GM12878 (cell line): Measurements from ENCODE around the gene MAIP1. TPM values are rescaled to one million over a fixed set of nuclear protein-coding genes. Genes with fewer than 3 reads are reported as not detected.
"Not testable (repeated sequence)": the region's sequence is repeated elsewhere in the genome, so short reads cannot be mapped to it uniquely, and the experiment has no call there.

ENCODE experiments used
- ATAC-seq: fragments of 200-7000 bp; cut with Tn5 transposase; 3 replicates; pipeline ENCODE4 v1.9.1; 2020; ENCODE audit warnings: mild to moderate bottlenecking, moderate library complexity
- BruUV-seq: library from RNA; stranded (reverse); fragments of 400-500 nt; replicated peaks from 2 replicates; lab custom pipeline; 2021; lab: Mats Ljungman, UMichigan
- CTCF ChIA-PET: fragments of 300-600 bp; sonication (Branson Sonifier 250); formaldehyde crosslinking; extraction: SDS; loops from one replicate; lab custom pipeline; 2021; ENCODE audit warnings: inconsistent platforms; lab: Yijun Ruan, JAX
- POLR2A ChIA-PET: fragments of 350-600 bp; formaldehyde crosslinking; extraction: SDS; loops from one replicate; lab custom pipeline; 2021; ENCODE audit warnings: inconsistent platforms; lab: Charles Lee
- RAD21 ChIA-PET: fragments of 300-600 bp; sonication (Branson Sonifier 250); formaldehyde crosslinking; loops from one replicate; lab custom pipeline; 2023; ENCODE audit warnings: antibody characterized with exemption; ENCODE audit not compliant: unreplicated experiment; lab: Charles Lee
- SMC1A ChIA-PET: fragments of 300-600 bp; sonication (Branson Sonifier 250); formaldehyde crosslinking; loops from one replicate; lab custom pipeline; 2023; ENCODE audit not compliant: unreplicated experiment, uncharacterized antibody; lab: Charles Lee
- DNase-seq: peaks from one replicate; pipeline ENCODE4 v3.0.0-alpha.2; 2011; ENCODE audit warnings: low read depth, low spot score
- FAIRE-seq: peaks from 3 replicates; lab custom pipeline; 2011; peaks lifted over from hg19 to GRCh38; lab: Jason Lieb, UNC
- H2AFZ ChIP-seq: 2 replicates; pipeline ENCODE4 v1.6.0; 2011; ENCODE audit warnings: low read depth, low read length, control low read depth; ENCODE audit not compliant: control insufficient read depth
- H3K27ac ChIP-seq: 2 replicates; pipeline ENCODE4 v1.5.1; 2011; ENCODE audit warnings: control low read depth; ENCODE audit not compliant: control insufficient read depth, insufficient read depth
- H3K27me3 ChIP-seq, 2 experiments: replicated peaks in 1 of 2; 2 replicates each; pipeline versions ENCODE4 v1.6.0 to v1.6.1; 2011; ENCODE audit warnings: low read length in 1 of 2; ENCODE audit not compliant: control insufficient read depth in 2 of 2, insufficient read depth in 2 of 2
- H3K36me3 ChIP-seq, 2 experiments: 2 replicates each; pipeline ENCODE4 v1.5.1; 2011; ENCODE audit warnings: low read length in 1 of 2; ENCODE audit not compliant: control insufficient read depth in 2 of 2, insufficient read depth in 2 of 2
- H3K4me1 ChIP-seq: 2 replicates; pipeline ENCODE4 v1.6.1; 2011; ENCODE audit warnings: mild to moderate bottlenecking, low read length, moderate library complexity, mixed read lengths; ENCODE audit not compliant: control insufficient read depth, insufficient read depth
- H3K4me2 ChIP-seq: 2 replicates; pipeline ENCODE4 v1.6.0; 2011; ENCODE audit warnings: control low read depth; ENCODE audit not compliant: control insufficient read depth, insufficient read depth
- H3K4me3 ChIP-seq: fragments of 200-600 bp; sonication (generic); 2 replicates; pipeline ENCODE4 v1.5.1; 2016
- H3K79me2 ChIP-seq: 2 replicates; pipeline ENCODE4 v1.6.0; 2011; ENCODE audit warnings: low read length; ENCODE audit not compliant: control insufficient read depth, insufficient read depth
- H3K9ac ChIP-seq: 2 replicates; pipeline ENCODE4 v1.8.0; 2011; ENCODE audit warnings: low read length, control low read depth, mixed read lengths; ENCODE audit not compliant: control insufficient read depth, insufficient read depth
- H3K9me3 ChIP-seq: replicated peaks from 3 replicates; pipeline ENCODE4 v1.5.1; 2011; ENCODE audit warnings: mild to moderate bottlenecking, low read length; ENCODE audit not compliant: control insufficient read depth, insufficient read depth
- H4K20me1 ChIP-seq: 2 replicates; pipeline ENCODE4 v1.6.0; 2011; ENCODE audit not compliant: control insufficient read depth, insufficient read depth
- WGBS: methylation state at CpG from one replicate; pipeline ENCODE4 v1.1.6; 2016; ENCODE audit warnings: low lambda C conversion rate; ENCODE audit not compliant: insufficient replicate concordance, insufficient coverage; ENCODE audit errors: missing lambda C conversion rate; 5-methylcytosine and 5-hydroxymethylcytosine counted together
- in situ Hi-C: fragments of 300-500 bp; cut with MboI; formaldehyde crosslinking; loops from 9 replicates; pipeline ENCODE4 v1.14.3; 2018; ENCODE audit warnings: mixed read lengths
- intact Hi-C: fragments of 100-400 bp; cut with micrococcal nuclease; formaldehyde crosslinking; loops from one replicate; pipeline ENCODE4 v1.14.2; 2022; ENCODE audit not compliant: unreplicated experiment
- polyA plus RNA-seq, 11 experiments: library from polyadenylated mRNA; depleted of rRNA in 4 of 11; unstranded in 6 of 11; stranded (reverse) in 5 of 11; fragments of >200 nt; fragmentation: Nextera tagmentation in 4 of 11; fragmentation: Illumina TruSeq in 1 of 11; extraction: Ambion mirVana in 4 of 11; extraction: Trizol in 1 of 11; gene quantifications; 1 replicate in 1 of 11; 2 replicates in 10 of 11; pipeline versions ENCODE4 v1.2.1 to v1.2.3, GENCODE V29; 2011 to 2016; ENCODE audit warnings: inconsistent platforms in 2 of 11, missing spikeins in 2 of 11, low read depth in 1 of 11
- total RNA-seq, 4 experiments: library from RNA; depleted of rRNA in 3 of 4; stranded (reverse); fragments of >200 nt in 3 of 4; fragmentation: Illumina TruSeq in 1 of 4; extraction: Trizol in 1 of 4; gene quantifications; 2 replicates each; pipeline versions ENCODE4 v1.2.1 to v1.2.3, GENCODE V29; 2013 to 2021
- TF ChIP-seq, protein P1 (sequence below): fragments of 450-650 bp; IDR thresholded peaks from 2 replicates; pipeline ENCODE4 v1.6.1; 2016; ENCODE audit warnings: mild to moderate bottlenecking
- TF ChIP-seq, protein P2 (sequence below): fragments of 450-650 bp; IDR thresholded peaks from 2 replicates; pipeline ENCODE4 v1.6.1; 2016; ENCODE audit warnings: mild to moderate bottlenecking, moderate library complexity, borderline replicate concordance

The MAIP1 gene
- total and polyA plus RNA-seq, 10 of the 15 experiments (the other 5 are each of a cell fraction or from before 2014, with no cell fraction given): 5.4 to 41.4 (median 25.4) TPM

DNA sequence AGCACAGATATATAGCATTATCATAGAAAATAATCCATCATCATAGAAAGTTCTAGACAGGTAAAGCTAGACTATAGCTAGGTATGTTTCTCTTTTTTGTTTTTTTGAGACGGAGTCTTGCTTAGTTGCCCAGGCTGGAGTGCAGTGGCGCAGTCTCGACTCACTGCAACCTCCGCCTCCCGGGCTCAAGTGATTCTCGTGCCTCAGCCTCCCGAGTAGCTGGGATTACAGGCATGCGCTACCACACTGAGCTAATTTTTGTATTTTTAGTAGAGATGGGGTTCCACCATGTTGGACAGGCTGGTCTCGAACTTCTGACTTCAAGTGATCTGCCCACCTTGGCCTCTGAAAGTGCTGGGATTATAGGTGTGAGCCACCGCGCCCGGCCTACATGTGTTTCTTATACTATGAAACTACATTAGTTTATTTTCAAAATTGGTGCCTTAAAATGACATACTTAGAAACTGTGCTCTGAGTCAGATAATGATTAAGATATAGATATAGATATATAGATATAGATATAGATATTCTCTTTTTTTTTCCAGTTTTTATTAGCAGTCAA lies 42.7 kb upstream of the MAIP1 start:
- FAIRE-seq, H2AFZ ChIP-seq, H3K27ac ChIP-seq, intact Hi-C loops, H3K27me3 ChIP-seq, in situ Hi-C loops, H3K36me3 ChIP-seq, H3K4me1 ChIP-seq, ATAC-seq, DNase-seq, H4K20me1 ChIP-seq, BruUV-seq: not testable (repeated sequence)
- peaks cover 12% of the 10 kb centered on the region for H3K9me3 ChIP-seq
- RAD21 ChIA-PET: interaction anchor here (0.8 to 1.0 kb wide), 2 partner anchors 16 to 28 kb away, joined by 4 read pairs; no protein-coding TSS in a partner anchor
- TF ChIP-seq, protein P1, sequence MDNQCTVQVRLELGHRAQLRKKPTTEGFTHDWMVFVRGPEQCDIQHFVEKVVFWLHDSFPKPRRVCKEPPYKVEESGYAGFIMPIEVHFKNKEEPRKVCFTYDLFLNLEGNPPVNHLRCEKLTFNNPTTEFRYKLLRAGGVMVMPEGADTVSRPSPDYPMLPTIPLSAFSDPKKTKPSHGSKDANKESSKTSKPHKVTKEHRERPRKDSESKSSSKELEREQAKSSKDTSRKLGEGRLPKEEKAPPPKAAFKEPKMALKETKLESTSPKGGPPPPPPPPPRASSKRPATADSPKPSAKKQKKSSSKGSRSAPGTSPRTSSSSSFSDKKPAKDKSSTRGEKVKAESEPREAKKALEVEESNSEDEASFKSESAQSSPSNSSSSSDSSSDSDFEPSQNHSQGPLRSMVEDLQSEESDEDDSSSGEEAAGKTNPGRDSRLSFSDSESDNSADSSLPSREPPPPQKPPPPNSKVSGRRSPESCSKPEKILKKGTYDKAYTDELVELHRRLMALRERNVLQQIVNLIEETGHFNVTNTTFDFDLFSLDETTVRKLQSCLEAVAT: peak; percentile 95
- TF ChIP-seq, protein P2, sequence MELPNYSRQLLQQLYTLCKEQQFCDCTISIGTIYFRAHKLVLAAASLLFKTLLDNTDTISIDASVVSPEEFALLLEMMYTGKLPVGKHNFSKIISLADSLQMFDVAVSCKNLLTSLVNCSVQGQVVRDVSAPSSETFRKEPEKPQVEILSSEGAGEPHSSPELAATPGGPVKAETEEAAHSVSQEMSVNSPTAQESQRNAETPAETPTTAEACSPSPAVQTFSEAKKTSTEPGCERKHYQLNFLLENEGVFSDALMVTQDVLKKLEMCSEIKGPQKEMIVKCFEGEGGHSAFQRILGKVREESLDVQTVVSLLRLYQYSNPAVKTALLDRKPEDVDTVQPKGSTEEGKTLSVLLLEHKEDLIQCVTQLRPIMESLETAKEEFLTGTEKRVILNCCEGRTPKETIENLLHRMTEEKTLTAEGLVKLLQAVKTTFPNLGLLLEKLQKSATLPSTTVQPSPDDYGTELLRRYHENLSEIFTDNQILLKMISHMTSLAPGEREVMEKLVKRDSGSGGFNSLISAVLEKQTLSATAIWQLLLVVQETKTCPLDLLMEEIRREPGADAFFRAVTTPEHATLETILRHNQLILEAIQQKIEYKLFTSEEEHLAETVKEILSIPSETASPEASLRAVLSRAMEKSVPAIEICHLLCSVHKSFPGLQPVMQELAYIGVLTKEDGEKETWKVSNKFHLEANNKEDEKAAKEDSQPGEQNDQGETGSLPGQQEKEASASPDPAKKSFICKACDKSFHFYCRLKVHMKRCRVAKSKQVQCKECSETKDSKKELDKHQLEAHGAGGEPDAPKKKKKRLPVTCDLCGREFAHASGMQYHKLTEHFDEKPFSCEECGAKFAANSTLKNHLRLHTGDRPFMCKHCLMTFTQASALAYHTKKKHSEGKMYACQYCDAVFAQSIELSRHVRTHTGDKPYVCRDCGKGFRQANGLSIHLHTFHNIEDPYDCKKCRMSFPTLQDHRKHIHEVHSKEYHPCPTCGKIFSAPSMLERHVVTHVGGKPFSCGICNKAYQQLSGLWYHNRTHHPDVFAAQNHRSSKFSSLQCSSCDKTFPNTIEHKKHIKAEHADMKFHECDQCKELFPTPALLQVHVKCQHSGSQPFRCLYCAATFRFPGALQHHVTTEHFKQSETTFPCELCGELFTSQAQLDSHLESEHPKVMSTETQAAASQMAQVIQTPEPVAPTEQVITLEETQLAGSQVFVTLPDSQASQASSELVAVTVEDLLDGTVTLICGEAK: peak; percentile 34; the same call in 1 of the 2 replicates
- H3K4me2 ChIP-seq: peak overlapping the region; percentile 81
- 81% methylated on average over 12 of the region's 12 CpGs for WGBS
- SMC1A ChIA-PET: interaction anchor here (0.7 to 1.8 kb wide), 5 partner anchors 18 to 40 kb away, joined by 3 to 5 read pairs (median 3); no protein-coding TSS in a partner anchor
- peak overlapping the region; percentile 95 for H3K4me3 ChIP-seq
- H3K9ac ChIP-seq: peak overlapping the region; percentile 75
- CTCF ChIA-PET: interaction anchor here (0.6 to 1.0 kb wide), 3 partner anchors 10 to 561 kb away, joined by 3 to 6 read pairs (median 4); no protein-coding TSS in a partner anchor
- POLR2A ChIA-PET: interaction anchor here (1.2 to 1.4 kb wide), 3 partner anchors 9 to 33 kb away, joined by 4 to 8 read pairs (median 6); no protein-coding TSS in a partner anchor
- peaks cover 54% of the 10 kb centered on the region for H3K79me2 ChIP-seq
